AG04449 (cell line): ENCODE data around the gene AGAP2.
A peak's percentile ranks its signal among the peaks of the same experiment; 100 is the strongest.

Experiments used
- CTCF ChIA-PET: fragments of 350-600 bp; formaldehyde crosslinking; extraction: SDS; loops from one replicate; lab custom pipeline; 2021; ENCODE audit warnings: antibody characterized with exemption; lab: Yijun Ruan, JAX
- POLR2A ChIA-PET: fragments of 400-600, 350-600 bp; formaldehyde crosslinking; extraction: SDS; loops from one replicate; lab custom pipeline; 2020; ENCODE audit warnings: antibody characterized with exemption, inconsistent platforms; lab: Yijun Ruan, JAX
- DNase-seq: peaks from one replicate; pipeline ENCODE4 v3.0.0-alpha.2; 2010; ENCODE audit warnings: low read depth, low spot score
- H3K4me3 ChIP-seq: 2 replicates; pipeline ENCODE4 v1.5.1; 2011; ENCODE audit warnings: low read depth, mild to moderate bottlenecking, control low read depth, low read length
- CTCF ChIP-seq: IDR thresholded peaks from one replicate; pipeline ENCODE4 v1.5.1; 2011; ENCODE audit warnings: mild to moderate bottlenecking, moderate library complexity, low read length, control low read depth, inconsistent platforms; ENCODE audit not compliant: insufficient read depth; ENCODE audit errors: missing control alignments

AGAP2 gene

GRCh38 chr12:57756406-57757341 is 18.1 kb upstream of the AGAP2 start:
- peak; percentile 83 for TF ChIP-seq CTCF
- POLR2A ChIA-PET, result no interaction called here
- DNase-seq, result no peak
- CTCF ChIA-PET, result interaction anchor here (0.6 to 2.3 kb wide), 28 partner anchors 8 to 298 kb away, joined by 3 to 44 read pairs (median 4); partner anchors contain the start of genes ATP23, CYP27B1, EEF1AKMT3 and METTL1
- peak overlapping the region; percentile 56; the same call in 1 of the 2 replicates for H3K4me3 ChIP-seq

GRCh38 chr12:57755454-57756372 is 17.2 kb upstream of the AGAP2 start:
- TF ChIP-seq CTCF, result no peak
- POLR2A ChIA-PET, result no interaction called here
- H3K4me3 ChIP-seq, result peak overlapping the region; percentile 56
- DNase-seq, result no peak
- CTCF ChIA-PET, result interaction anchor here (0.8 to 2.3 kb wide), 22 partner anchors 7 to 185 kb away, joined by 3 to 44 read pairs (median 4); partner anchors contain the start of genes ATP23, CYP27B1, EEF1AKMT3 and METTL1

- ChIA-PET POLR2A (no interaction called here), CTCF (no interaction called here)
- DNase-seq, result no peak
- H3K4me3 ChIP-seq, result peak overlapping the region; percentile 56
- no peak for TF ChIP-seq CTCF
Observed at GRCh38 chr12:57755194-57755453, 16.6 kb upstream of the AGAP2 start.

GRCh38 chr12:57754411-57755193 is 16.1 kb upstream of the AGAP2 start, which contains the start of gene MARCHF9:
MARCHF9 (plus strand) TSS chr12:57755103; CDS start chr12:57755529, 426 bp downstream.
- peak within 1 kb of the TSS; percentile 56 for H3K4me3 ChIP-seq
- ChIA-PET POLR2A (no interaction called here), CTCF (interaction anchor here (0.8 to 1.4 kb wide), 6 partner anchors 9 to 150 kb away, joined by 3 to 5 read pairs (median 3); partner anchors contain the start of gene TSFM)
- TF ChIP-seq CTCF, result no peak
- no peak for DNase-seq

GRCh38 chr12:57753756-57754337 is 15.3 kb upstream of the AGAP2 start:
- POLR2A ChIA-PET, result no interaction called here
- no peak overlapping the region for H3K4me3 ChIP-seq
- CTCF ChIA-PET, result interaction anchor here (0.8 to 1.4 kb wide), 6 partner anchors 9 to 151 kb away, joined by 3 to 5 read pairs (median 3); partner anchors contain the start of gene TSFM
- no peak for TF ChIP-seq CTCF
- DNase-seq, result no peak
